GM23248 (cell line): Measurements from ENCODE around the gene SPRTN. TPM values are rescaled to one million over a fixed set of nuclear protein-coding genes. Genes with fewer than 3 reads are reported as not detected.

Experiments used
- DNase-seq: peaks from one replicate; pipeline ENCODE4 v3.0.0-alpha.2; 2015
- H2AFZ ChIP-seq: fragments of 200-600 bp; sonication (generic); 2 replicates; pipeline ENCODE4 v1.6.1; 2016; ENCODE audit warnings: antibody characterized with exemption
- H3F3A ChIP-seq: fragments of 200-600 bp; sonication (generic); 2 replicates; pipeline ENCODE4 v1.6.1; 2016; ENCODE audit warnings: mild to moderate bottlenecking, antibody characterized with exemption, mixed run types; ENCODE audit not compliant: insufficient read depth
- H3K27ac ChIP-seq: fragments of 200-600 bp; sonication (generic); 2 replicates; pipeline ENCODE4 v1.5.1; 2016; ENCODE audit warnings: mild to moderate bottlenecking
- H3K27me3 ChIP-seq: fragments of 200-600 bp; sonication (generic); replicated peaks from 2 replicates; pipeline ENCODE4 v1.6.1; 2016; ENCODE audit warnings: mild to moderate bottlenecking; ENCODE audit not compliant: insufficient read depth
- H3K36me3 ChIP-seq: fragments of 200-600 bp; sonication (generic); 2 replicates; pipeline ENCODE4 v1.6.1; 2016; ENCODE audit warnings: low read depth, mild to moderate bottlenecking
- H3K4me1 ChIP-seq: fragments of 200-600 bp; sonication (generic); 2 replicates; pipeline ENCODE4 v1.6.1; 2016; ENCODE audit warnings: mild to moderate bottlenecking; ENCODE audit not compliant: insufficient read depth
- H3K4me2 ChIP-seq: fragments of 200-600 bp; sonication (generic); one replicate; pipeline ENCODE4 v1.6.1; 2016; ENCODE audit warnings: mild to moderate bottlenecking; ENCODE audit not compliant: unreplicated experiment
- H3K4me3 ChIP-seq: fragments of 200-600 bp; sonication (generic); 2 replicates; pipeline ENCODE4 v1.5.1; 2016; ENCODE audit warnings: mild to moderate bottlenecking
- H3K79me2 ChIP-seq: fragments of 200-600 bp; sonication (generic); 2 replicates; pipeline ENCODE4 v1.6.1; 2016; ENCODE audit warnings: mild to moderate bottlenecking; ENCODE audit not compliant: insufficient read depth
- H3K9ac ChIP-seq: fragments of 200-600 bp; sonication (generic); 2 replicates; pipeline ENCODE4 v1.6.1; 2016; ENCODE audit warnings: mild to moderate bottlenecking
- H3K9me2 ChIP-seq: fragments of 200-600 bp; sonication (generic); 2 replicates; pipeline ENCODE4 v1.6.1; 2016; ENCODE audit warnings: mixed run types, mild to moderate bottlenecking, moderate library complexity; ENCODE audit not compliant: insufficient read depth
- H3K9me3 ChIP-seq: fragments of 200-600 bp; sonication (generic); one replicate; pipeline ENCODE4 v1.6.1; 2017; ENCODE audit warnings: low read depth
- H4K20me1 ChIP-seq: fragments of 200-600 bp; sonication (generic); 2 replicates; pipeline ENCODE4 v1.6.0; 2016; ENCODE audit not compliant: insufficient read depth
- EZH2 ChIP-seq: fragments of 200-600 bp; sonication (generic); IDR thresholded peaks from 2 replicates; pipeline ENCODE4 v1.6.1; 2018; ENCODE audit warnings: antibody characterized with exemption, mild to moderate bottlenecking; ENCODE audit not compliant: insufficient read depth, poor library complexity, severe bottlenecking
- EZH2phosphoT487 ChIP-seq: fragments of 200-600 bp; sonication (generic); IDR thresholded peaks from 2 replicates; pipeline ENCODE4 v1.6.1; 2018; ENCODE audit warnings: antibody characterized with exemption, moderate library complexity, mild to moderate bottlenecking, low read depth; ENCODE audit not compliant: insufficient read depth
- WGBS, 2 experiments: methylation state at CpG; one replicate each; pipeline ENCODE4 v1.1.6; 2015 to 2017; ENCODE audit warnings: low lambda C conversion rate in 2 of 2, low coverage in 1 of 2; ENCODE audit errors: missing lambda C conversion rate in 2 of 2; 5-methylcytosine and 5-hydroxymethylcytosine counted together
- in situ Hi-C: fragments of 300-500 bp; cut with MboI; formaldehyde crosslinking; loops from 2 replicates; pipeline ENCODE4 v1.15.0; 2020
- polyA plus RNA-seq: library from polyadenylated mRNA; unstranded; fragments of >200 nt; fragmentation: Nextera tagmentation; extraction: Ambion mirVana; gene quantifications from 2 replicates; pipeline ENCODE4 v1.2.1, GENCODE V29; 2016
- total RNA-seq: library from RNA; depleted of rRNA; stranded (reverse); fragments of >200 nt; shearing (Covaris generic); gene quantifications from 2 replicates; pipeline ENCODE4 v1.2.3, GENCODE V29; 2014

The SPRTN gene
- total and polyA plus RNA-seq, 2 experiments from 2014 or later, result 10.4 to 15.9 TPM

GRCh38 chr1:231317306-231318014 lies 20.6 kb upstream of the SPRTN start:
- Histone ChIP-seq H3K27ac (no peak overlapping the region), H3K27me3 (no peaks in the 10 kb centered on the region), H4K20me1 (no peaks in the 10 kb centered on the region), H3K4me2 (no peak overlapping the region), H3K79me2 (no peaks in the 10 kb centered on the region), H3F3A (no peaks in the 10 kb centered on the region), H3K4me3 (no peak overlapping the region), H2AFZ (no peak overlapping the region), H3K9me3 (no peaks in the 10 kb centered on the region), H3K36me3 (no peaks in the 10 kb centered on the region), H3K9ac (no peak overlapping the region), H3K4me1 (no peaks in the 10 kb centered on the region), H3K9me2 (no peaks in the 10 kb centered on the region)
- whole genome bisulfite sequencing, 2 experiments, result 93% methylated on average over 28 to 44 of the region's 44 CpGs
- TF ChIP-seq EZH2phosphoT487 (no peak), EZH2 (no peak)
- in situ Hi-C loops, result no loop called here
- no peak for DNase-seq

GRCh38 chr1:231318015-231318355 lies 20.1 kb upstream of the SPRTN start:
- H4K20me1 ChIP-seq, result no peaks in the 10 kb centered on the region
- H3K9me2 ChIP-seq, result no peaks in the 10 kb centered on the region
- DNase-seq, result no peak
- no peak for TF ChIP-seq EZH2
- TF ChIP-seq EZH2phosphoT487, result no peak
- no peak overlapping the region for H3K4me2 ChIP-seq
- no peak overlapping the region for H3K9ac ChIP-seq
- no peak overlapping the region for H3K27ac ChIP-seq
- no peaks in the 10 kb centered on the region for H3K36me3 ChIP-seq
- H3K4me1 ChIP-seq, result no peaks in the 10 kb centered on the region
- WGBS, 2 experiments, result 89 to 92% methylated on average over 15 of the region's 15 CpGs
- H3K79me2 ChIP-seq, result no peaks in the 10 kb centered on the region
- H3K27me3 ChIP-seq, result no peaks in the 10 kb centered on the region
- H2AFZ ChIP-seq, result no peak overlapping the region
- no peaks in the 10 kb centered on the region for H3F3A ChIP-seq
- in situ Hi-C loops, result no loop called here
- no peaks in the 10 kb centered on the region for H3K9me3 ChIP-seq
- no peak overlapping the region for H3K4me3 ChIP-seq

GRCh38 chr1:231318568-231318967 lies 19.5 kb upstream of the SPRTN start:
- Histone ChIP-seq H3F3A (no peaks in the 10 kb centered on the region), H3K9ac (no peak overlapping the region), H3K4me1 (no peaks in the 10 kb centered on the region), H3K79me2 (no peaks in the 10 kb centered on the region), H3K27me3 (no peaks in the 10 kb centered on the region), H3K9me2 (no peaks in the 10 kb centered on the region), H3K36me3 (no peaks in the 10 kb centered on the region), H3K4me3 (no peak overlapping the region), H3K4me2 (no peak overlapping the region), H3K27ac (no peak overlapping the region), H2AFZ (no peak overlapping the region), H4K20me1 (no peaks in the 10 kb centered on the region), H3K9me3 (no peaks in the 10 kb centered on the region)
- TF ChIP-seq EZH2phosphoT487 (no peak), EZH2 (no peak)
- in situ Hi-C loops, result no loop called here
- no peak for DNase-seq
- WGBS, 2 experiments, result 82 to 95% methylated on average over 4 of the region's 4 CpGs

- Histone ChIP-seq H3K9ac (no peak overlapping the region), H3K4me2 (no peak overlapping the region), H3K4me1 (no peaks in the 10 kb centered on the region; the same call in 1 of the 2 replicates), H3F3A (no peaks in the 10 kb centered on the region), H3K9me3 (no peaks in the 10 kb centered on the region), H3K4me3 (no peak overlapping the region), H4K20me1 (no peaks in the 10 kb centered on the region), H3K27me3 (no peaks in the 10 kb centered on the region), H3K9me2 (no peaks in the 10 kb centered on the region), H2AFZ (no peak overlapping the region), H3K27ac (no peak overlapping the region), H3K36me3 (no peaks in the 10 kb centered on the region), H3K79me2 (no peaks in the 10 kb centered on the region)
- TF ChIP-seq EZH2, result no peak
- TF ChIP-seq EZH2phosphoT487, result no peak
- WGBS, 2 experiments, result 76% methylated on average over 9 of the region's 9 CpGs
- no peak for DNase-seq
- in situ Hi-C loops, result no loop called here
Measured at GRCh38 chr1:231319080-231319479, 19.0 kb upstream of the SPRTN start.
